GM13976 (cell line): ENCODE results near the gene LTO1.

Source experiments
- DNase-seq: peaks from one replicate; pipeline ENCODE4 v3.0.0; 2012; ENCODE audit warnings: low spot score
- in situ Hi-C: fragments of 300-500 bp; cut with MboI; formaldehyde crosslinking; loops from one replicate; pipeline ENCODE4 v1.12.0; 2022; ENCODE audit warnings: low sequenced_read_pairs, mixed read lengths, inconsistent platforms; ENCODE audit not compliant: unreplicated experiment
- TF ChIP-seq, protein P1 (sequence below): IDR thresholded peaks from 2 replicates; pipeline ENCODE4 v1.5.1; 2012; ENCODE audit warnings: borderline replicate concordance, mild to moderate bottlenecking; ENCODE audit not compliant: insufficient read depth; ENCODE audit errors: extremely low read depth, missing control alignments, control extremely low read depth

The LTO1 gene

GRCh38 chr11:69671734-69672465 lies 3.3 kb downstream of the LTO1 start:
- TF ChIP-seq, protein P1, sequence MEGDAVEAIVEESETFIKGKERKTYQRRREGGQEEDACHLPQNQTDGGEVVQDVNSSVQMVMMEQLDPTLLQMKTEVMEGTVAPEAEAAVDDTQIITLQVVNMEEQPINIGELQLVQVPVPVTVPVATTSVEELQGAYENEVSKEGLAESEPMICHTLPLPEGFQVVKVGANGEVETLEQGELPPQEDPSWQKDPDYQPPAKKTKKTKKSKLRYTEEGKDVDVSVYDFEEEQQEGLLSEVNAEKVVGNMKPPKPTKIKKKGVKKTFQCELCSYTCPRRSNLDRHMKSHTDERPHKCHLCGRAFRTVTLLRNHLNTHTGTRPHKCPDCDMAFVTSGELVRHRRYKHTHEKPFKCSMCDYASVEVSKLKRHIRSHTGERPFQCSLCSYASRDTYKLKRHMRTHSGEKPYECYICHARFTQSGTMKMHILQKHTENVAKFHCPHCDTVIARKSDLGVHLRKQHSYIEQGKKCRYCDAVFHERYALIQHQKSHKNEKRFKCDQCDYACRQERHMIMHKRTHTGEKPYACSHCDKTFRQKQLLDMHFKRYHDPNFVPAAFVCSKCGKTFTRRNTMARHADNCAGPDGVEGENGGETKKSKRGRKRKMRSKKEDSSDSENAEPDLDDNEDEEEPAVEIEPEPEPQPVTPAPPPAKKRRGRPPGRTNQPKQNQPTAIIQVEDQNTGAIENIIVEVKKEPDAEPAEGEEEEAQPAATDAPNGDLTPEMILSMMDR, result no peak
- no peak for DNase-seq
- in situ Hi-C loops, result no loop called here

GRCh38 chr11:69670158-69670845 lies 4.9 kb downstream of the LTO1 start:
- TF ChIP-seq, protein P1, result peak; percentile 87
- in situ Hi-C loops, result no loop called here
- DNase-seq, result peak; percentile 89

DNA sequence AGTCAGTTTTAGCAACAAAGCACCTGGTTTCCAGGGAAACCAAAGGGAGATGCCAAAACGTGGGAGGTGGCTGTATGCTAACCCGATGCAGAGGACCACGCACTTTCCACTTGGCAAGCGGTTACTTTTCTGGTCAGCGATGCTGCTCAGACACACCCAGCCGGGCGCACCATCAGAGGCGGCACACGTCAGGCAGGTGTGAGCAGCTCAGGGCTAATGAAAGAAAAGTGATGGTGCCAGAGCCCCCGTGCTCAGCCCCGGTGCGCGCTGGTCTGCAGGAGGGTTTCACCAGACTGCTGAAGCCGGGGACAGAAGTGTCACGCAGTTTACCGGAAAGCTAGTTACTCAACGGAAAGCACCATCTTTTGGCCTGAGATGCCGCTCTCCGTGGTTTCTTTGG lies 5.7 kb downstream of the LTO1 start:
- in situ Hi-C loops, result no loop called here
- TF ChIP-seq, protein P1, result no peak

GRCh38 chr11:69667619-69668604 lies 7.2 kb downstream of the LTO1 start:
- DNase-seq, result no peak
- in situ Hi-C loops, result no loop called here

More for the DNA sequence above, 5.7 kb downstream of the LTO1 start:
- no peak for DNase-seq

GRCh38 chr11:69666752-69667536 lies 8.2 kb downstream of the LTO1 start:
- no peak for DNase-seq
- TF ChIP-seq, protein P1, result no peak
- in situ Hi-C loops, result no loop called here

More at GRCh38 chr11:69667619-69668604, 7.2 kb downstream of the LTO1 start:
- TF ChIP-seq, protein P1, result no peak

- TF ChIP-seq, protein P1, result no peak
- in situ Hi-C loops, result no loop called here
Measured at GRCh38 chr11:69666261-69666660, 8.9 kb downstream of the LTO1 start.

More at GRCh38 chr11:69666261-69666660, 8.9 kb downstream of the LTO1 start:
- no peak for DNase-seq
